SK-N-SH (cell line): ENCODE results near the gene SALL3. TPM values are rescaled to one million over a fixed set of nuclear protein-coding genes. Genes with fewer than 3 reads are reported as not detected.

ENCODE experiments used
- CTCF ChIA-PET: fragments of 300-600, 350-600 bp; formaldehyde crosslinking; extraction: SDS; loops from one replicate; lab custom pipeline; 2021; lab: Yijun Ruan, JAX
- POLR2A ChIA-PET: fragments of 350-600 bp; sonication (Branson Sonifier 250); formaldehyde crosslinking; extraction: SDS; loops from one replicate; lab custom pipeline; 2020; ENCODE audit warnings: antibody characterized with exemption, inconsistent platforms; lab: Yijun Ruan, JAX
- DNase-seq: peaks from one replicate; pipeline ENCODE4 v3.0.0; 2012
- H2AFZ ChIP-seq: fragments of 200-600 bp; sonication (generic); 2 replicates; pipeline ENCODE4 v1.8.1; 2016; ENCODE audit warnings: antibody characterized with exemption, mild to moderate bottlenecking, low read depth
- H3F3A ChIP-seq: fragments of 200-600 bp; sonication (generic); replicated peaks from 2 replicates; pipeline ENCODE3; 2016; ENCODE audit warnings: antibody characterized with exemption, mild to moderate bottlenecking; ENCODE audit not compliant: insufficient read depth
- H3K27ac ChIP-seq, 2 experiments: fragments of 200-500 bp in 1 of 2; fragments of 200-600 bp in 1 of 2; sonication (Bioruptor generic) in 1 of 2; sonication (generic), shearing (Covaris generic) in 1 of 2; 2 replicates each; pipeline versions ENCODE4 v1.5.1 to v1.6.1; 2014 to 2016; ENCODE audit warnings: low read depth in 2 of 2, inconsistent platforms in 1 of 2, low read length in 1 of 2, mild to moderate bottlenecking in 1 of 2, mixed read lengths in 1 of 2
- H3K27me3 ChIP-seq: fragments of 200-600 bp; sonication (generic), shearing (Covaris generic); 2 replicates; pipeline ENCODE4 v1.6.1; 2016; ENCODE audit warnings: mixed run types; ENCODE audit not compliant: insufficient read depth
- H3K36me3 ChIP-seq, 2 experiments: fragments of 200-500 bp in 1 of 2; fragments of 200-600 bp in 1 of 2; sonication (Bioruptor generic) in 1 of 2; sonication (generic) in 1 of 2; replicated peaks in 1 of 2; 2 replicates each; pipeline versions ENCODE3 to v1.5.1; 2014 to 2016; ENCODE audit warnings: low read length in 1 of 2, mild to moderate bottlenecking in 1 of 2; ENCODE audit not compliant: insufficient read depth in 2 of 2, control insufficient read depth in 1 of 2
- H3K4me1 ChIP-seq, 2 experiments: fragments of 200-500 bp in 1 of 2; fragments of 200-600 bp in 1 of 2; sonication (Bioruptor generic) in 1 of 2; sonication (generic), shearing (Covaris generic) in 1 of 2; 2 replicates each; pipeline versions ENCODE4 v1.5.1 to v1.6.1; 2014 to 2016; ENCODE audit warnings: low read depth in 1 of 2, low read length in 1 of 2, mixed run types in 1 of 2; ENCODE audit not compliant: insufficient read depth in 2 of 2, control insufficient read depth in 1 of 2
- H3K4me2 ChIP-seq: fragments of 200-600 bp; sonication (generic), shearing (Covaris generic); 2 replicates; pipeline ENCODE4 v1.6.1; 2017; ENCODE audit warnings: mixed run types
- H3K4me3 ChIP-seq, 2 experiments: fragments of 200-500 bp in 1 of 2; fragments of 200-600 bp in 1 of 2; sonication (Bioruptor generic) in 1 of 2; sonication (generic), shearing (Covaris generic) in 1 of 2; 2 replicates each; pipeline versions ENCODE4 v1.5.1 to v1.8.1; 2014 to 2016; ENCODE audit warnings: low read depth in 2 of 2, inconsistent platforms in 1 of 2, low read length in 1 of 2, mild to moderate bottlenecking in 1 of 2, mixed read lengths in 1 of 2, moderate library complexity in 1 of 2
- H3K79me2 ChIP-seq: fragments of 200-600 bp; sonication (generic); 2 replicates; pipeline ENCODE4 v1.8.1; 2017; ENCODE audit warnings: mild to moderate bottlenecking; ENCODE audit not compliant: insufficient read depth
- H3K9ac ChIP-seq: fragments of 200-600 bp; sonication (generic); 2 replicates; pipeline ENCODE4 v1.6.1; 2017; ENCODE audit warnings: mixed run types
- H3K9me2 ChIP-seq: fragments of 200-600 bp; sonication (generic); 2 replicates; pipeline ENCODE4 v1.6.1; 2017; ENCODE audit warnings: mixed run types
- H3K9me3 ChIP-seq: fragments of 200-600 bp; sonication (generic); 2 replicates; pipeline ENCODE4 v1.6.1; 2017; ENCODE audit warnings: mixed run types, mild to moderate bottlenecking, moderate library complexity
- H4K20me1 ChIP-seq: fragments of 200-600 bp; sonication (generic); 2 replicates; pipeline ENCODE4 v1.6.1; 2017; ENCODE audit warnings: mild to moderate bottlenecking, mixed run types; ENCODE audit not compliant: insufficient read depth
- ELF1 ChIP-seq: IDR thresholded peaks from 2 replicates; pipeline ENCODE4 v1.4.0; 2012
- EZH2phosphoT487 ChIP-seq: fragments of 200-600 bp; sonication (generic); IDR thresholded peaks from 2 replicates; pipeline ENCODE4 v1.6.1; 2017; ENCODE audit warnings: low read depth, mixed run types, mild to moderate bottlenecking, antibody characterized with exemption, moderate library complexity, borderline replicate concordance
- FOXJ3 ChIP-seq: sonication (generic); formaldehyde crosslinking; IDR thresholded peaks from 2 replicates; pipeline ENCODE4 v1.5.1; 2020; ENCODE audit warnings: mild to moderate bottlenecking, missing genetic modification reagents
- IRF3 ChIP-seq: fragments of 150-350 bp; IDR thresholded peaks from 2 replicates; pipeline ENCODE4 v1.6.1; 2016; ENCODE audit warnings: mild to moderate bottlenecking, low read depth, low read length
- MXI1 ChIP-seq: IDR thresholded peaks from 2 replicates; pipeline ENCODE4 v1.6.1; 2012; ENCODE audit warnings: mild to moderate bottlenecking, low read depth, low read length, improper control_type of control experiment
- NFIC ChIP-seq: IDR thresholded peaks from 2 replicates; pipeline ENCODE4 v1.4.0; 2012; ENCODE audit warnings: borderline replicate concordance
- NRF1 ChIP-seq: IDR thresholded peaks from 2 replicates; pipeline ENCODE4 v1.6.1; 2012; ENCODE audit warnings: low read depth, mild to moderate bottlenecking, low read length
- POLR2AphosphoS5 ChIP-seq: IDR thresholded peaks from 2 replicates; pipeline ENCODE4 v1.6.1; 2012; ENCODE audit warnings: low read depth, low read length
- RCOR1 ChIP-seq: fragments of 150-350 bp; IDR thresholded peaks from 2 replicates; pipeline ENCODE4 v1.6.1; 2017; ENCODE audit warnings: antibody characterized with exemption, low read length
- RFX5 ChIP-seq: IDR thresholded peaks from 2 replicates; pipeline ENCODE4 v1.6.1; 2012; ENCODE audit warnings: mild to moderate bottlenecking, improper control_type of control experiment, low read length
- RXRA ChIP-seq: IDR thresholded peaks from 2 replicates; pipeline ENCODE4 v1.4.0; 2012; ENCODE audit warnings: low read depth, mild to moderate bottlenecking, borderline replicate concordance
- SIN3A ChIP-seq: IDR thresholded peaks from 2 replicates; pipeline ENCODE4 v1.6.1; 2012; ENCODE audit warnings: low read depth, mild to moderate bottlenecking, low read length, moderate library complexity, borderline replicate concordance
- SMC3 ChIP-seq: IDR thresholded peaks from 2 replicates; pipeline ENCODE4 v1.6.1; 2012; ENCODE audit warnings: low read depth, low read length, improper control_type of control experiment
- TAF1 ChIP-seq: IDR thresholded peaks from 2 replicates; pipeline ENCODE4 v1.6.1; 2012; ENCODE audit warnings: low read depth, mild to moderate bottlenecking, low read length, moderate library complexity, borderline replicate concordance
- TEAD4 ChIP-seq: IDR thresholded peaks from 2 replicates; pipeline ENCODE4 v1.4.0; 2012; ENCODE audit warnings: mild to moderate bottlenecking, borderline replicate concordance; ENCODE audit not compliant: insufficient read depth
- USF1 ChIP-seq: IDR thresholded peaks from 2 replicates; pipeline ENCODE4 v1.4.0; 2012; ENCODE audit warnings: low read depth, borderline replicate concordance
- USF2 ChIP-seq: fragments of 150-350 bp; IDR thresholded peaks from 2 replicates; pipeline ENCODE4 v1.6.1; 2017; ENCODE audit warnings: antibody characterized with exemption, low read length, low read depth, borderline replicate concordance
- ZBTB33 ChIP-seq: IDR thresholded peaks from 2 replicates; pipeline ENCODE4 v1.4.0; 2012; ENCODE audit warnings: low read depth, borderline replicate concordance
- WGBS: methylation state at CpG from one replicate; pipeline ENCODE4 v1.1.6; 2017; ENCODE audit warnings: low lambda C conversion rate; 5-methylcytosine and 5-hydroxymethylcytosine counted together
- polyA plus RNA-seq, 3 experiments: library from polyadenylated mRNA; depleted of rRNA; stranded (reverse); fragments of >200 nt; gene quantifications; 2 replicates each; pipeline ENCODE4 v1.2.3, GENCODE V29; 2012

SALL3 gene
- polyA plus RNA-seq, 1 of the 3 experiments (the other 2 are of a cell fraction), result not detected

GRCh38 chr18:79046522-79046921 lies 66.9 kb downstream of the SALL3 start (continued):
- TF ChIP-seq TEAD4, result no peak

- H3K9me2 ChIP-seq, result no peaks in the 10 kb centered on the region
- TF ChIP-seq EZH2phosphoT487, result no peak
- no peak for TF ChIP-seq RFX5
- no peak for TF ChIP-seq USF2
- no peak for TF ChIP-seq IRF3
- TF ChIP-seq SMC3, result no peak
- TF ChIP-seq SIN3A, result no peak
- TF ChIP-seq NFIC, result no peak
- no peak for TF ChIP-seq POLR2AphosphoS5
- no peak for TF ChIP-seq ZBTB33
- TF ChIP-seq RCOR1, result no peak
- TF ChIP-seq NRF1, result no peak
- TF ChIP-seq TAF1, result no peak
- TF ChIP-seq MXI1, result no peak
- TF ChIP-seq FOXJ3 (CRISPR knock-in tag), result no peak
- no peak for TF ChIP-seq TEAD4
- no peak for TF ChIP-seq ELF1
- TF ChIP-seq USF1, result no peak
- no peak for TF ChIP-seq RXRA
- TF ChIP-seq, all 33 proteins: peak for 0
- Histone ChIP-seq H3K9me3 (no peaks in the 10 kb centered on the region), H3K36me3 (no peaks in the 10 kb centered on the region), H3K27ac (no peak overlapping the region), H2AFZ (no peak overlapping the region), H4K20me1 (no peaks in the 10 kb centered on the region), H3K4me3 (no peak overlapping the region), H3K4me2 (no peak overlapping the region), H3K9ac (no peak overlapping the region), H3K79me2 (no peaks in the 10 kb centered on the region), H3K27me3 (peaks cover 31% of the 10 kb centered on the region; the same call in 1 of the 2 replicates), H3F3A (no peaks in the 10 kb centered on the region), H3K4me1 (no peaks in the 10 kb centered on the region; a peak in 1 of 4 replicates)
- ChIA-PET CTCF (no interaction called here), POLR2A (no interaction called here)
- 73% methylated on average over 33 of the region's 36 CpGs for WGBS
- no peak for DNase-seq
Observed at GRCh38 chr18:79047556-79048244, 68.1 kb downstream of the SALL3 start.
